Esophagus muscularis mucosa (tissue), 3 donors: ENCODE measurements around the gene ZNF275.

Experiments
- CTCF ChIP-seq, 3 experiments: fragments of 200-600 bp in 2 of 3; fragments of 450-650 bp in 1 of 3; sonication (generic) in 2 of 3; IDR thresholded peaks; one replicate each; pipeline ENCODE4 v1.5.1; 2017 to 2019; ENCODE audit warnings: antibody characterized with exemption in 3 of 3, mild to moderate bottlenecking in 2 of 3, moderate library complexity in 1 of 3
- POLR2A ChIP-seq: fragments of 450-650 bp; IDR thresholded peaks from one replicate; pipeline ENCODE4 v1.6.1; 2017; ENCODE audit warnings: antibody characterized with exemption, moderate library complexity, mild to moderate bottlenecking, low read depth

- TF ChIP-seq CTCF (IDR thresholded peaks at IDR 0.05) (no peak), POLR2A (no peak)
Measured at GRCh38 chrX:153317996-153318722, 15.8 kb upstream of the ZNF275 start.
